Neuronal stem cell (in vitro differentiated cells): ENCODE data around the gene PRPF39.

Source experiments
- DNase-seq: peaks from one replicate; pipeline ENCODE4 v3.0.0-alpha.2; 2013; ENCODE audit warnings: low spot score
- H2AFZ ChIP-seq: one replicate; pipeline ENCODE4 v1.6.1; 2013; ENCODE audit warnings: mild to moderate bottlenecking, low read length, inconsistent platforms
- H2AK5ac ChIP-seq: 2 replicates; pipeline ENCODE4 v1.6.1; 2013; ENCODE audit warnings: low read depth, mild to moderate bottlenecking, inconsistent platforms, low read length, moderate library complexity, mixed read lengths
- H2BK120ac ChIP-seq: 2 replicates; pipeline ENCODE4 v1.6.1; 2013; ENCODE audit warnings: low read depth, mild to moderate bottlenecking, inconsistent platforms, low read length, moderate library complexity, mixed read lengths
- H2BK12ac ChIP-seq: one replicate; pipeline ENCODE4 v1.6.1; 2013; ENCODE audit warnings: low read length, inconsistent platforms
- H2BK15ac ChIP-seq: 2 replicates; pipeline ENCODE4 v1.6.1; 2013; ENCODE audit warnings: mild to moderate bottlenecking, low read length, inconsistent platforms, mixed read lengths
- H2BK5ac ChIP-seq: one replicate; pipeline ENCODE4 v1.6.1; 2013; ENCODE audit warnings: inconsistent platforms, mild to moderate bottlenecking, low read length, moderate library complexity
- H3K14ac ChIP-seq: one replicate; pipeline ENCODE4 v1.6.1; 2013; ENCODE audit warnings: low read length, inconsistent platforms
- H3K18ac ChIP-seq: 2 replicates; pipeline ENCODE4 v1.6.1; 2013; ENCODE audit warnings: low read length, inconsistent platforms
- H3K23ac ChIP-seq: 2 replicates; pipeline ENCODE4 v1.6.1; 2013; ENCODE audit warnings: low read depth, mild to moderate bottlenecking, mixed read lengths, low read length, inconsistent platforms; ENCODE audit not compliant: poor library complexity
- H3K27ac ChIP-seq: replicated peaks from 3 replicates; pipeline ENCODE4 v1.5.1; 2013; ENCODE audit warnings: low read length, inconsistent platforms
- H3K27me3 ChIP-seq, 3 experiments: 2 replicates each; pipeline ENCODE4 v1.6.1; 2013; ENCODE audit warnings: low read length in 3 of 3, mild to moderate bottlenecking in 2 of 3, inconsistent platforms in 1 of 3, low read depth in 1 of 3, mixed read lengths in 1 of 3, moderate library complexity in 1 of 3; ENCODE audit not compliant: control insufficient read depth in 3 of 3, insufficient read depth in 3 of 3
- H3K36me3 ChIP-seq, 2 donors: replicated peaks in 1 of 2; 2 replicates each; pipeline ENCODE4 v1.6.1; 2013; ENCODE audit warnings: low read length in 2 of 2; ENCODE audit not compliant: control insufficient read depth in 2 of 2, insufficient read depth in 2 of 2
- H3K4ac ChIP-seq: 2 replicates; pipeline ENCODE4 v1.6.1; 2013; ENCODE audit warnings: inconsistent platforms, mild to moderate bottlenecking, low read length, moderate library complexity
- H3K4me1 ChIP-seq, 2 donors: 1 replicate in 1 of 2; 2 replicates in 1 of 2; pipeline ENCODE4 v1.6.1; 2013; ENCODE audit warnings: low read length in 2 of 2, low read depth in 1 of 2; ENCODE audit not compliant: control insufficient read depth in 2 of 2, insufficient read depth in 1 of 2
- H3K4me2 ChIP-seq: one replicate; pipeline ENCODE4 v1.6.1; 2013; ENCODE audit warnings: mild to moderate bottlenecking, low read length, inconsistent platforms; ENCODE audit not compliant: insufficient read depth, poor library complexity, severe bottlenecking
- H3K4me3 ChIP-seq, 2 donors: 2 replicates each; pipeline ENCODE4 v1.5.1; 2013; ENCODE audit warnings: low read length in 2 of 2, mild to moderate bottlenecking in 2 of 2, inconsistent platforms in 1 of 2, moderate library complexity in 1 of 2
- H3K79me1 ChIP-seq: one replicate; pipeline ENCODE4 v1.6.1; 2013; ENCODE audit warnings: low read depth, mild to moderate bottlenecking, inconsistent platforms, low read length, moderate library complexity
- H3K9ac ChIP-seq: one replicate; pipeline ENCODE4 v1.6.1; 2013; ENCODE audit warnings: mild to moderate bottlenecking, low read depth, low read length, inconsistent platforms; ENCODE audit not compliant: poor library complexity
- H3K9me3 ChIP-seq, 2 donors: replicated peaks in 1 of 2; 2 replicates each; pipeline versions ENCODE3 to v1.6.1; 2013; ENCODE audit warnings: low read length in 2 of 2, mild to moderate bottlenecking in 2 of 2, inconsistent platforms in 1 of 2, low read depth in 1 of 2, mixed read lengths in 1 of 2, moderate library complexity in 1 of 2; ENCODE audit not compliant: control insufficient read depth in 2 of 2, insufficient read depth in 1 of 2
- H4K8ac ChIP-seq: one replicate; pipeline ENCODE4 v1.6.1; 2013; ENCODE audit warnings: low read depth, mild to moderate bottlenecking, inconsistent platforms, low read length, moderate library complexity
- H4K91ac ChIP-seq: one replicate; pipeline ENCODE4 v1.6.1; 2013; ENCODE audit warnings: low read length, low read depth, mild to moderate bottlenecking, inconsistent platforms; ENCODE audit not compliant: poor library complexity
- WGBS, 2 donors: extraction: QIAGEN DNeasy Blood & Tissue Kit; methylation state at CpG; one replicate each; pipeline ENCODE4 v1.1.7; 2013; ENCODE audit warnings: missing lambda C conversion rate in 2 of 2, mixed read lengths in 1 of 2; ENCODE audit not compliant: insufficient read length in 2 of 2, insufficient replicate concordance in 1 of 2; ENCODE audit errors: extremely low coverage in 2 of 2; 5-methylcytosine and 5-hydroxymethylcytosine counted together

The PRPF39 gene

GRCh38 chr14:45118594-45118993 lies 34.7 kb downstream of the PRPF39 start:
- H3K79me1 ChIP-seq = no peaks in the 10 kb centered on the region
- H3K14ac ChIP-seq = no peak overlapping the region
- no peak for DNase-seq
- H3K9ac ChIP-seq = no peak overlapping the region
- no peak overlapping the region for H3K4me3 ChIP-seq
- H3K23ac ChIP-seq = no peak overlapping the region
- H2BK5ac ChIP-seq = no peak overlapping the region
- H2BK12ac ChIP-seq = no peak overlapping the region
- no peaks in the 10 kb centered on the region for H3K27me3 ChIP-seq
- no peaks in the 10 kb centered on the region for H3K4me1 ChIP-seq
- H4K91ac ChIP-seq = no peak overlapping the region
- no peak overlapping the region for H3K4me2 ChIP-seq
- no peak overlapping the region for H3K4ac ChIP-seq
- WGBS, 2 donors = no CpG with 5 or more reads among the region's 6 CpGs
- peaks cover 0 to 1% of the 10 kb centered on the region in 2 donors for H3K9me3 ChIP-seq
- no peak overlapping the region for H2BK15ac ChIP-seq
- peaks cover 22 to 99% of the 10 kb centered on the region in 2 donors for H3K36me3 ChIP-seq
- no peak overlapping the region for H4K8ac ChIP-seq
- H3K18ac ChIP-seq = no peak overlapping the region
- H2BK120ac ChIP-seq = no peak overlapping the region
- H3K27ac ChIP-seq = no peak overlapping the region
- H2AK5ac ChIP-seq = no peak overlapping the region
- no peak overlapping the region for H2AFZ ChIP-seq

GRCh38 chr14:45120096-45120495 lies 36.2 kb downstream of the PRPF39 start:
- Histone ChIP-seq H3K14ac (no peak overlapping the region), H3K4ac (no peak overlapping the region), H2BK5ac (no peak overlapping the region), H2AK5ac (no peak overlapping the region), H3K9me3 (peaks cover 0 to 1% of the 10 kb centered on the region in 2 donors), H2BK15ac (no peak overlapping the region), H3K27me3 (no peaks in the 10 kb centered on the region), H3K18ac (no peak overlapping the region), H3K4me1 (no peaks in the 10 kb centered on the region), H4K8ac (no peak overlapping the region), H3K9ac (no peak overlapping the region), H3K79me1 (no peaks in the 10 kb centered on the region), H3K36me3 (peaks cover 25 to 98% of the 10 kb centered on the region in 2 donors), H3K4me3 (no peak overlapping the region), H2BK12ac (no peak overlapping the region), H2AFZ (no peak overlapping the region), H3K4me2 (no peak overlapping the region), H3K27ac (no peak overlapping the region), H3K23ac (no peak overlapping the region), H2BK120ac (no peak overlapping the region), H4K91ac (no peak overlapping the region)
- DNase-seq = no peak
- WGBS, 2 donors = no CpG with 5 or more reads among the region's 1 CpG

GRCh38 chr14:45123271-45123670 lies 39.4 kb downstream of the PRPF39 start:
- no peak overlapping the region for H3K4ac ChIP-seq
- no peak overlapping the region for H2BK15ac ChIP-seq
- no peak overlapping the region for H3K18ac ChIP-seq
- H2AK5ac ChIP-seq = no peak overlapping the region
- H3K27ac ChIP-seq = no peak overlapping the region
- no peak overlapping the region for H3K4me3 ChIP-seq
- WGBS, 2 donors = no CpG with 5 or more reads among the region's 3 CpGs
- H3K9me3 ChIP-seq = peaks cover 0 to 1% of the 10 kb centered on the region in 2 donors
- no peaks in the 10 kb centered on the region for H3K4me1 ChIP-seq
- no peak overlapping the region for H3K14ac ChIP-seq
- no peak overlapping the region for H4K91ac ChIP-seq
- H2AFZ ChIP-seq = no peak overlapping the region
- no peak overlapping the region for H3K23ac ChIP-seq
- peaks cover 17 to 92% of the 10 kb centered on the region in 2 donors for H3K36me3 ChIP-seq
- H3K4me2 ChIP-seq = no peak overlapping the region
- no peak overlapping the region for H3K9ac ChIP-seq
- no peaks in the 10 kb centered on the region for H3K79me1 ChIP-seq
- DNase-seq = no peak
- no peak overlapping the region for H2BK120ac ChIP-seq
- no peak overlapping the region for H4K8ac ChIP-seq
- H2BK5ac ChIP-seq = no peak overlapping the region
- H2BK12ac ChIP-seq = no peak overlapping the region
- no peaks in the 10 kb centered on the region for H3K27me3 ChIP-seq

- H2BK5ac ChIP-seq = no peak overlapping the region
- H3K4me3 ChIP-seq = no peak overlapping the region
- H3K36me3 ChIP-seq = peaks cover 13 to 92% of the 10 kb centered on the region in 2 donors
- H3K4me1 ChIP-seq = no peaks in the 10 kb centered on the region
- no peak overlapping the region for H3K4ac ChIP-seq
- no peak overlapping the region for H4K8ac ChIP-seq
- no peak overlapping the region for H3K23ac ChIP-seq
- no peak overlapping the region for H2BK120ac ChIP-seq
- no peak overlapping the region for H2AK5ac ChIP-seq
- DNase-seq = no peak
- no peak overlapping the region for H3K4me2 ChIP-seq
- no peaks in the 10 kb centered on the region for H3K27me3 ChIP-seq
- H2BK12ac ChIP-seq = no peak overlapping the region
- H3K9me3 ChIP-seq = peaks cover 0 to 1% of the 10 kb centered on the region in 2 donors
- H2AFZ ChIP-seq = no peak overlapping the region
- H3K27ac ChIP-seq = no peak overlapping the region
- no peak overlapping the region for H2BK15ac ChIP-seq
- H3K18ac ChIP-seq = no peak overlapping the region
- WGBS, 2 donors = no CpG with 5 or more reads among the region's 2 CpGs
- H3K9ac ChIP-seq = no peak overlapping the region
- no peak overlapping the region for H4K91ac ChIP-seq
- no peak overlapping the region for H3K14ac ChIP-seq
- no peaks in the 10 kb centered on the region for H3K79me1 ChIP-seq
Observed at GRCh38 chr14:45125754-45126153, 41.8 kb downstream of the PRPF39 start.
